ENCODE data around the gene B3GAT3.

- no peak for TF ChIP-seq POLR2A (IDR thresholded peaks at IDR 0.05)
- TF ChIP-seq CTCF (IDR thresholded peaks at IDR 0.05) = no peak
Measured at GRCh38 chr11:62592989-62593421, 28.8 kb downstream of the B3GAT3 start.
